ENCODE measurements around the gene DICER1.

The DICER1 gene

DNA sequence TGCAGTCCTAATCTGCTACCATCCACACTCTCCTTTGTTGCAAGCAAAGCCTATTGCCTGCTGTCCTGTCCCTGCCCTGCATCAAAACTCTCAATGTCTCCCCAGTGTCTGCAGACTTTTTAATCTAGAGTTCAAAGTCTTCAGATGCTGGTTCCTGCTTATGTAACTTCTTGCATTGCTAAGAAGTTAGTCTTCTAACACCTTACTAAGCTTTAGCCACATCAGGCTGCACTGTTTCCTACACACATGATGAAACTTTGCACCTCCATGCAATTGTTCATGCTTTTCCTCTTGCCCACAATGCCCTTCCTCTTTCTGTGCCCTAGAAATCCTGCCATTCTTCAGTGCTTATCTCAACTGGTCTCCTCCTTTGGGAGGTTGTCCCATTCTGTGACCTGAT, 16.2 kb upstream of the DICER1 start:
- Histone ChIP-seq H3K9me3 (ENCODE audit: control insufficient read depth, low read length) (no peaks in the 10 kb centered on the region), H3K4me1 (ENCODE audit: control insufficient read depth, insufficient read depth, low read length, poor library complexity, severe bottlenecking) (no peaks in the 10 kb centered on the region), H3K27ac (ENCODE audit: insufficient read depth, low read length, poor library complexity, severe bottlenecking) (no peak overlapping the region), H3K36me3 (ENCODE audit: control insufficient read depth, insufficient read depth, low read length) (no peaks in the 10 kb centered on the region), H3K27me3 (replicated peaks; ENCODE audit: control insufficient read depth, insufficient read depth, low read length, poor library complexity, severe bottlenecking) (no peaks in the 10 kb centered on the region), H3K4me3 (ENCODE audit: insufficient read depth, low read depth, low read length, poor library complexity, severe bottlenecking) (no peak overlapping the region)
- no peak for DNase-seq

DNA sequence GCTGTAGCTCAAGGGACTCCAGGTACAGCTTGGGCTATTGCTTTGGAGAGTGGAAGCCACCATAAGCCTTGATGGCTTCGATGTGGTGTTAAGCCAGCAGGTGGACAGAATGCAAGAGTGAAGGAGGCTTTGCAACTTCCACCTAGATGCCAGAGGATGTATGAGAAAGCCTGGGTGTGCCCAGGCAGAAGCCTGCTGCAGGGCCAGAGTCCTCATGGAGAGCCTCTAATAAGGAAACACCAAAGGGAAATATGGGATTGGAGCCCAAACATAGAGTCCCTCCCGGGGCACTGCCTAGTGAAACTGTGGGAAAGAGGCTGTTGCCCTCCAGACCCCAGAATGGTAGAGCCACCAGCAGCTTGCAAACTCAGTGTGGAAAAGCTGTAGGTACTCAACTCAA, 9.8 kb upstream of the DICER1 start:
- no peaks in the 10 kb centered on the region for H3K9me3 ChIP-seq (ENCODE audit: control insufficient read depth, low read length)
- no peaks in the 10 kb centered on the region for H3K27me3 ChIP-seq (replicated peaks; ENCODE audit: control insufficient read depth, insufficient read depth, low read length, poor library complexity, severe bottlenecking)
- H3K36me3 ChIP-seq (ENCODE audit: control insufficient read depth, insufficient read depth, low read length) = no peaks in the 10 kb centered on the region
- H3K4me1 ChIP-seq (ENCODE audit: control insufficient read depth, insufficient read depth, low read length, poor library complexity, severe bottlenecking) = no peaks in the 10 kb centered on the region
- H3K27ac ChIP-seq (ENCODE audit: insufficient read depth, low read length, poor library complexity, severe bottlenecking) = no peak overlapping the region
- no peak for DNase-seq
- H3K4me3 ChIP-seq (ENCODE audit: insufficient read depth, low read depth, low read length, poor library complexity, severe bottlenecking) = no peak overlapping the region

DNA sequence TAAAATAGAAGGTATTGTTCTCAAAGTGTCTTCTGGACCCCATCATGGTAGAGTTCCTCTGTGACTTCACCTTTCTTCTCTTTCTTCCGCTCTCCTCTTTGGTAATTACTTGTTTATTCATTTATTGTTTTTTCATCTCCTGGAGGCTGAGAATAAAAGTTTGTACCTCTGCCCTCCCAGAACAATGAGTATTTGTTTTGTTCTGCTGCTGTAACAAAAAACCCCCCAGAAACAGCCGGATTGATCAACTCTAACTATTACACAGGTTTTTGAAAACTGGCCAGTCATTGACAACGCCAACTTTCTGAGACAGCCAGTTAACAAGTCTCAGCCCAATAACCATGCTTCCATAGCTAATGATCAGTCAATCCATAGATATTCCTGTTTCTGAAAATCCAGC, 8.2 kb upstream of the DICER1 start:
- Histone ChIP-seq H3K4me3 (ENCODE audit: insufficient read depth, low read depth, low read length, poor library complexity, severe bottlenecking) (no peak overlapping the region), H3K27me3 (replicated peaks; ENCODE audit: control insufficient read depth, insufficient read depth, low read length, poor library complexity, severe bottlenecking) (no peaks in the 10 kb centered on the region), H3K36me3 (ENCODE audit: control insufficient read depth, insufficient read depth, low read length) (no peaks in the 10 kb centered on the region), H3K9me3 (ENCODE audit: control insufficient read depth, low read length) (no peaks in the 10 kb centered on the region), H3K4me1 (ENCODE audit: control insufficient read depth, insufficient read depth, low read length, poor library complexity, severe bottlenecking) (no peaks in the 10 kb centered on the region), H3K27ac (ENCODE audit: insufficient read depth, low read length, poor library complexity, severe bottlenecking) (no peak overlapping the region)
- DNase-seq = no peak

DNA sequence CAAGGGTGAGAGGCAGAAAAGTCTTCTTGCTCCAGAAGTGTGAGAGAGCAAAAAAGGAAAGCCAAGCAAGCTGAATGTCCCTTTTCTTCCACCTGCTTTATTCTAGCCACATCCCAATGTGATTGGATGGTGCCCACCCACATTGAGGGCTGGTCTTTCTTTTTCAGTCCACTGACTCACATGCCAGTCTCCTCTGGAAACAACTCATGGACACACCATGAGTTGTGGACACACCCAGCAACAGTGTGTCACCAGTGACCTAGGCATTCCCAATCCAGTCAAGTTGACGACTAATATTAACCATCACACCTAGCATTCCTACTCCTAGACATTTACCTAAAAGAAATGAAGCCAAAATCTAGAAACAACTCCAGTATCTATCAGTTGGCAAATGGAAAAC, 7.2 kb upstream of the DICER1 start:
- H3K27me3 ChIP-seq (replicated peaks; ENCODE audit: control insufficient read depth, insufficient read depth, low read length, poor library complexity, severe bottlenecking) = no peaks in the 10 kb centered on the region
- DNase-seq = no peak
- no peaks in the 10 kb centered on the region for H3K4me1 ChIP-seq (ENCODE audit: control insufficient read depth, insufficient read depth, low read length, poor library complexity, severe bottlenecking)
- no peak overlapping the region for H3K27ac ChIP-seq (ENCODE audit: insufficient read depth, low read length, poor library complexity, severe bottlenecking)
- H3K4me3 ChIP-seq (ENCODE audit: insufficient read depth, low read depth, low read length, poor library complexity, severe bottlenecking) = no peak overlapping the region
- no peaks in the 10 kb centered on the region for H3K36me3 ChIP-seq (ENCODE audit: control insufficient read depth, insufficient read depth, low read length)
- no peaks in the 10 kb centered on the region for H3K9me3 ChIP-seq (ENCODE audit: control insufficient read depth, low read length)

DNA sequence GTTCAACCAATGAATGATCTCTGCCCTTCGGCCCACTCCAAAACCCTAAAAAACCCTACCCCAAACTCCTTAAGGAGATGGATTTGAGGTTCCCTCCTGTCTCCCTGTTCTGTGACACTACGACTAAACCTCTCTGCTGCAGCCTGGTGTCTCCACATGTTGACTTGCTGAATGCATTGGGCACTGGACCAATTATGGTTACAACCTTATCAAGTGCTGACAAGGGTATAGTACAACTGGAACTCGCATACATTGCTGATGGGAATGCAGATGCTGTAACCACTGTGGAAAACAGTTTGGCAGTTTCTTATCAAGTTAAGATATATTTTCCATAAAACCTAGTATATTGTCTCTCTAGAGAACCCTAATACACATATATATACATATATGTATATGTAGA, 6.3 kb upstream of the DICER1 start:
- H3K27ac ChIP-seq (ENCODE audit: insufficient read depth, low read length, poor library complexity, severe bottlenecking) = no peak overlapping the region
- no peaks in the 10 kb centered on the region for H3K9me3 ChIP-seq (ENCODE audit: control insufficient read depth, low read length)

DNA sequence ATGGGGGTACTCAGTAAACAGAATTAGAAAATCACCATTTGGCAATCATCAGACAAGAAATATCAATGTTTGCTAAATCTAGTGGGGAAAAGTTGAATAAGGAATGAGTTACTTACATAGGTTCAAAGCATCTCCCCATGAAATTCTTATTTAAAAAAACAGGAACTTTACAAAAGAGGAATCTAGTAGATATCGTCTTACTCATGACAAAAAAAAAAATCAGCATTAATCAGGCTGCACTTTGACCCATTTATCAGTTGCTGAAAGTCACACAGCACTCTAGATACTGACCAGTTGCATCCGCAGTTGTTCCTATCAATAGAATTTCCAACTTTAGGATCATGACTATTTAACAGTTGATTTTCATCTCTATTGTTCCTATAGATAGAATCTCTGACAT, 5.8 kb upstream of the DICER1 start:
- peaks cover under 1% of the 10 kb centered on the region for H3K4me1 ChIP-seq (ENCODE audit: control insufficient read depth, insufficient read depth, low read length, poor library complexity, severe bottlenecking)
- DNase-seq = no peak
- H3K9me3 ChIP-seq (ENCODE audit: control insufficient read depth, low read length) = no peaks in the 10 kb centered on the region
- no peak overlapping the region for H3K4me3 ChIP-seq (ENCODE audit: insufficient read depth, low read depth, low read length, poor library complexity, severe bottlenecking)
- no peaks in the 10 kb centered on the region for H3K36me3 ChIP-seq (ENCODE audit: control insufficient read depth, insufficient read depth, low read length)
- no peak overlapping the region for H3K27ac ChIP-seq (ENCODE audit: insufficient read depth, low read length, poor library complexity, severe bottlenecking)
- H3K27me3 ChIP-seq (replicated peaks; ENCODE audit: control insufficient read depth, insufficient read depth, low read length, poor library complexity, severe bottlenecking) = no peaks in the 10 kb centered on the region

More for the DNA sequence above, 6.3 kb upstream of the DICER1 start:
- H3K4me1 ChIP-seq (ENCODE audit: control insufficient read depth, insufficient read depth, low read length, poor library complexity, severe bottlenecking) = no peaks in the 10 kb centered on the region
- H3K36me3 ChIP-seq (ENCODE audit: control insufficient read depth, insufficient read depth, low read length) = no peaks in the 10 kb centered on the region
- H3K27me3 ChIP-seq (replicated peaks; ENCODE audit: control insufficient read depth, insufficient read depth, low read length, poor library complexity, severe bottlenecking) = no peaks in the 10 kb centered on the region
- DNase-seq = no peak
- no peak overlapping the region for H3K4me3 ChIP-seq (ENCODE audit: insufficient read depth, low read depth, low read length, poor library complexity, severe bottlenecking)

DNA sequence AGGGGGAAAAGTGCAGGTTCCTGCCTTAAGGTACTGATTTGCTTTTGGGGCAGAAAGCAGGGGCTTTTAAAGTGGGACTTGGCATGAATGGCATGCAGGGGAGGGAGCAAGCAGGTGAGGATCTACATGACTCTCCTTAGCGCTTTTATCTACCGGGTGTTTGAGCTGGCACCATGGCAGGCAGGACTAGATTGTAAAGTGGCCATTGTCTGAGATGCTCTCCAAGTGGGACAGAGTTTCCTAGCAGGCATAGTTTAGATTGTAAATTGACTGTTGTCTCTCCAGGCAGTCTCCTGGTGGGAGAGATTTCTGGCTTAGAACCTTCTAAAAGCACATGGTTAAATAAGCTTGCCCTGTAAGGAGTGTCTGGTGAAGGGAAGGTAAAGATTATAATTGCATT, 5.3 kb upstream of the DICER1 start:
- H3K4me3 ChIP-seq (ENCODE audit: insufficient read depth, low read depth, low read length, poor library complexity, severe bottlenecking) = no peak overlapping the region
- H3K36me3 ChIP-seq (ENCODE audit: control insufficient read depth, insufficient read depth, low read length) = no peaks in the 10 kb centered on the region
- no peak for DNase-seq
- no peak overlapping the region for H3K27ac ChIP-seq (ENCODE audit: insufficient read depth, low read length, poor library complexity, severe bottlenecking)
- H3K27me3 ChIP-seq (replicated peaks; ENCODE audit: control insufficient read depth, insufficient read depth, low read length, poor library complexity, severe bottlenecking) = no peaks in the 10 kb centered on the region
- H3K9me3 ChIP-seq (ENCODE audit: control insufficient read depth, low read length) = no peaks in the 10 kb centered on the region
- H3K4me1 ChIP-seq (ENCODE audit: control insufficient read depth, insufficient read depth, low read length, poor library complexity, severe bottlenecking) = peaks cover 6% of the 10 kb centered on the region

DNA sequence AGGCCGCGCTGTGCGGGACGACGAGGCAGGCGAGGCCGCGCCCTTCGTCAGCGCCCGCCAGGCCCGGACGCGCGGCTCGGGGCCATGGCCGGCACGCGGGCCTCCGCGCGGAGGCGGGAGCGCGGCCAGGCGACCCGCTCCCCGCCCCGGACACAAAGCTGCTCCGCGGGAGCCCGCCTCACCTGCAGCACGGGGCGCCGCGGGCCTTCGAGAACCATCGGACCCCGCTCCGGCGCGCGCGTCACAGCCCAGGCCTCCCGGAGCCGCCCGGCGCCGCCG, 342 bp downstream of the DICER1 start:
- Histone ChIP-seq H3K36me3 (ENCODE audit: control insufficient read depth, insufficient read depth, low read length) (no peaks in the 10 kb centered on the region), H3K4me1 (ENCODE audit: control insufficient read depth, insufficient read depth, low read length, poor library complexity, severe bottlenecking) (peaks cover 22% of the 10 kb centered on the region), H3K9me3 (ENCODE audit: control insufficient read depth, low read length) (no peaks in the 10 kb centered on the region), H3K27ac (ENCODE audit: insufficient read depth, low read length, poor library complexity, severe bottlenecking) (peak overlapping the region; percentile 88), H3K4me3 (ENCODE audit: insufficient read depth, low read depth, low read length, poor library complexity, severe bottlenecking) (peak overlapping the region; percentile 81), H3K27me3 (replicated peaks; ENCODE audit: control insufficient read depth, insufficient read depth, low read length, poor library complexity, severe bottlenecking) (no peaks in the 10 kb centered on the region)
- no peak for DNase-seq

DNA sequence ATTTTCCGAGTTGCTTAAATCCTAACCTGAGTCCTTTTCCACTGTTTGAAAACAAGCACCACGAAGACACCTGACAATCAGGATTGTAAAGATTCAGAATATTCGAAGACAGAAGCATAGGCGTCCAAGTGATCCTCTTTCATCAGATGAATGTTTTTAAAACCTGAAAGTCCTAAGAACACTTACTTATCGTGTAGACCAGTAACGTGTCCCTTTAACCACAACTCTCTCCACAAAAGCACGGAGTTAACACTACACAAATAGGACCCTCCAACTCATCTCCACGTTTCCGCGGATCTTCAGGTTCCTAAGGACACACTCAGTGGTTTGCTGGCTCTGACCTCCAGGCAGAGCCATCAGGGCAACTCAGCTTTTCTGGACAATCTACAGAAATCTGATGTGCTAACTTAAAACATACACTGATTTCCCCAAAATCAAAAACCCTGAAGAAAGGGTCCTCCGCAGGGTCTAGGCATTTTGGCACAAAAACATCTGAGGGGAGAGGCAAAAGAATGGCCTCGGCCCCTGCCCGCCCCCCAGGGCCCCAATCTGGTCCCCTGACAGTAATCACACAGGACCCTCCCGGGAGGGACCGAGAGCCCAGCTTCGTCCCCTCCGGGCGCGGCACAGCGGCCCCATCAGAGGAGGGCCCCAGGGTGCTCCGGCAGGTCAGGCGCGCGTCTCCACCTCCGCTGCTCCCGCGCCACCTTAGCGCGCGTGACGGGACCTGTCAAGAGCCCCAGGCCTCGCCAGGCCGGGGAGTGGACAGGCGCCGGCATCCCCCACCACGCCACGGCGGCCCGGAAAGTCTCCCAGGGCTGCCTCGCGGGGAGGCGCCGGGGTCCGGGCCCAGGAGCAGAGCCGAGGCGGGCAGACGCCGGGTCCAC, 925 bp downstream of the DICER1 start:
- Histone ChIP-seq H3K36me3 (ENCODE audit: control insufficient read depth, insufficient read depth, low read length) (no peaks in the 10 kb centered on the region), H3K4me3 (ENCODE audit: insufficient read depth, low read depth, low read length, poor library complexity, severe bottlenecking) (peak overlapping the region; percentile 81), H3K4me1 (ENCODE audit: control insufficient read depth, insufficient read depth, low read length, poor library complexity, severe bottlenecking) (peaks cover 28% of the 10 kb centered on the region), H3K27ac (ENCODE audit: insufficient read depth, low read length, poor library complexity, severe bottlenecking) (peak overlapping the region; percentile 88), H3K9me3 (ENCODE audit: control insufficient read depth, low read length) (no peaks in the 10 kb centered on the region), H3K27me3 (replicated peaks; ENCODE audit: control insufficient read depth, insufficient read depth, low read length, poor library complexity, severe bottlenecking) (no peaks in the 10 kb centered on the region)
- peak; percentile 2 to 18 (median 17) for DNase-seq

DNA sequence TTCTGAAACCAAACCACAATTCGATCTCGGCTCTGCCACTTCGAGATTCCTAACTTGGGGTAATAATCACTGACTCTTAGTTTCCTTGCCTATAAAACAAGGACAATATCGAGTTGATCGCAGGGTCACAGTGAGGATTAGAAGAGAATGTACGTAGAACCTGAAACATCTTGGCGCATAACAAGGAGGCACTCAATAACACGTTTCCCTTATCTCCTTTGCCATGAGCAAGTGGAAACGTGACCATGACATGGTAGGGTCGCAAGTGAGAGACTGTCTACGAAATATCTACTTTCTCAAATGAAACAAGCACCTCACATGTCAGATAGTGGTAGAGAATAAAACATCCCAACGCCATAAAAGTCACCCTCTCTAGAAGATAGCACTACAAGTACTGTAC, 2.3 kb downstream of the DICER1 start:
- Histone ChIP-seq H3K4me3 (ENCODE audit: insufficient read depth, low read depth, low read length, poor library complexity, severe bottlenecking) (peak overlapping the region; percentile 32), H3K27me3 (replicated peaks; ENCODE audit: control insufficient read depth, insufficient read depth, low read length, poor library complexity, severe bottlenecking) (no peaks in the 10 kb centered on the region), H3K27ac (ENCODE audit: insufficient read depth, low read length, poor library complexity, severe bottlenecking) (no peak overlapping the region), H3K9me3 (ENCODE audit: control insufficient read depth, low read length) (no peaks in the 10 kb centered on the region), H3K4me1 (ENCODE audit: control insufficient read depth, insufficient read depth, low read length, poor library complexity, severe bottlenecking) (peaks cover 28% of the 10 kb centered on the region), H3K36me3 (ENCODE audit: control insufficient read depth, insufficient read depth, low read length) (no peaks in the 10 kb centered on the region)
- DNase-seq = no peak

All from effector memory CD4-positive, alpha-beta T cell (primary cell).